GM12878 (cell line): ENCODE results near the gene ITFG1. TPM values are rescaled to one million over a fixed set of nuclear protein-coding genes. Genes with fewer than 3 reads are reported as not detected.

ENCODE experiments used
- ATAC-seq: fragments of 200-7000 bp; cut with Tn5 transposase; 3 replicates; pipeline ENCODE4 v1.9.1; 2020; ENCODE audit warnings: mild to moderate bottlenecking, moderate library complexity
- BruUV-seq: library from RNA; stranded (reverse); fragments of 400-500 nt; replicated peaks from 2 replicates; lab custom pipeline; 2021; lab: Mats Ljungman, UMichigan
- CTCF ChIA-PET: fragments of 300-600 bp; sonication (Branson Sonifier 250); formaldehyde crosslinking; extraction: SDS; loops from one replicate; lab custom pipeline; 2021; ENCODE audit warnings: inconsistent platforms; lab: Yijun Ruan, JAX
- POLR2A ChIA-PET: fragments of 350-600 bp; formaldehyde crosslinking; extraction: SDS; loops from one replicate; lab custom pipeline; 2021; ENCODE audit warnings: inconsistent platforms; lab: Charles Lee
- RAD21 ChIA-PET: fragments of 300-600 bp; sonication (Branson Sonifier 250); formaldehyde crosslinking; loops from one replicate; lab custom pipeline; 2023; ENCODE audit warnings: antibody characterized with exemption; ENCODE audit not compliant: unreplicated experiment; lab: Charles Lee
- SMC1A ChIA-PET: fragments of 300-600 bp; sonication (Branson Sonifier 250); formaldehyde crosslinking; loops from one replicate; lab custom pipeline; 2023; ENCODE audit not compliant: unreplicated experiment, uncharacterized antibody; lab: Charles Lee
- DNase-seq: peaks from one replicate; pipeline ENCODE4 v3.0.0-alpha.2; 2011; ENCODE audit warnings: low read depth, low spot score
- FAIRE-seq: peaks from 3 replicates; lab custom pipeline; 2011; peaks lifted over from hg19 to GRCh38; lab: Jason Lieb, UNC
- H2AFZ ChIP-seq: 2 replicates; pipeline ENCODE4 v1.6.0; 2011; ENCODE audit warnings: low read depth, low read length, control low read depth; ENCODE audit not compliant: control insufficient read depth
- H3K27ac ChIP-seq: 2 replicates; pipeline ENCODE4 v1.5.1; 2011; ENCODE audit warnings: control low read depth; ENCODE audit not compliant: control insufficient read depth, insufficient read depth
- H3K27me3 ChIP-seq, 2 experiments: replicated peaks in 1 of 2; 2 replicates each; pipeline versions ENCODE4 v1.6.0 to v1.6.1; 2011; ENCODE audit warnings: low read length in 1 of 2; ENCODE audit not compliant: control insufficient read depth in 2 of 2, insufficient read depth in 2 of 2
- H3K36me3 ChIP-seq, 2 experiments: 2 replicates each; pipeline ENCODE4 v1.5.1; 2011; ENCODE audit warnings: low read length in 1 of 2; ENCODE audit not compliant: control insufficient read depth in 2 of 2, insufficient read depth in 2 of 2
- H3K4me1 ChIP-seq: 2 replicates; pipeline ENCODE4 v1.6.1; 2011; ENCODE audit warnings: mild to moderate bottlenecking, low read length, moderate library complexity, mixed read lengths; ENCODE audit not compliant: control insufficient read depth, insufficient read depth
- H3K4me2 ChIP-seq: 2 replicates; pipeline ENCODE4 v1.6.0; 2011; ENCODE audit warnings: control low read depth; ENCODE audit not compliant: control insufficient read depth, insufficient read depth
- H3K4me3 ChIP-seq: fragments of 200-600 bp; sonication (generic); 2 replicates; pipeline ENCODE4 v1.5.1; 2016
- H3K79me2 ChIP-seq: 2 replicates; pipeline ENCODE4 v1.6.0; 2011; ENCODE audit warnings: low read length; ENCODE audit not compliant: control insufficient read depth, insufficient read depth
- H3K9ac ChIP-seq: 2 replicates; pipeline ENCODE4 v1.8.0; 2011; ENCODE audit warnings: low read length, control low read depth, mixed read lengths; ENCODE audit not compliant: control insufficient read depth, insufficient read depth
- H3K9me3 ChIP-seq: replicated peaks from 3 replicates; pipeline ENCODE4 v1.5.1; 2011; ENCODE audit warnings: mild to moderate bottlenecking, low read length; ENCODE audit not compliant: control insufficient read depth, insufficient read depth
- H4K20me1 ChIP-seq: 2 replicates; pipeline ENCODE4 v1.6.0; 2011; ENCODE audit not compliant: control insufficient read depth, insufficient read depth
- MYC ChIP-seq: IDR thresholded peaks from 2 replicates; pipeline ENCODE4 v1.6.1; 2011; ENCODE audit warnings: mild to moderate bottlenecking, low read length, moderate library complexity, inconsistent platforms; ENCODE audit not compliant: insufficient read depth, insufficient replicate concordance, insufficient read length, severe bottlenecking
- SRF ChIP-seq, 2 experiments: IDR thresholded peaks; 2 replicates each; pipeline ENCODE4 v1.6.1; 2011; ENCODE audit warnings: low read depth in 2 of 2, low read length in 2 of 2, mild to moderate bottlenecking in 1 of 2, moderate library complexity in 1 of 2
- ZNF687 ChIP-seq: fragments of 450-650 bp; IDR thresholded peaks from 2 replicates; pipeline ENCODE4 v1.6.1; 2017; ENCODE audit warnings: mild to moderate bottlenecking, moderate library complexity
- WGBS: methylation state at CpG from one replicate; pipeline ENCODE4 v1.1.6; 2016; ENCODE audit warnings: low lambda C conversion rate; ENCODE audit not compliant: insufficient replicate concordance, insufficient coverage; ENCODE audit errors: missing lambda C conversion rate; 5-methylcytosine and 5-hydroxymethylcytosine counted together
- in situ Hi-C: fragments of 300-500 bp; cut with MboI; formaldehyde crosslinking; loops from 9 replicates; pipeline ENCODE4 v1.14.3; 2018; ENCODE audit warnings: mixed read lengths
- intact Hi-C: fragments of 100-400 bp; cut with micrococcal nuclease; formaldehyde crosslinking; loops from one replicate; pipeline ENCODE4 v1.14.2; 2022; ENCODE audit not compliant: unreplicated experiment
- polyA plus RNA-seq, 11 experiments: library from polyadenylated mRNA; depleted of rRNA in 4 of 11; unstranded in 6 of 11; stranded (reverse) in 5 of 11; fragments of >200 nt; fragmentation: Nextera tagmentation in 4 of 11; fragmentation: Illumina TruSeq in 1 of 11; extraction: Ambion mirVana in 4 of 11; extraction: Trizol in 1 of 11; gene quantifications; 1 replicate in 1 of 11; 2 replicates in 10 of 11; pipeline versions ENCODE4 v1.2.1 to v1.2.3, GENCODE V29; 2011 to 2016; ENCODE audit warnings: inconsistent platforms in 2 of 11, missing spikeins in 2 of 11, low read depth in 1 of 11
- total RNA-seq, 4 experiments: library from RNA; depleted of rRNA in 3 of 4; stranded (reverse); fragments of >200 nt in 3 of 4; fragmentation: Illumina TruSeq in 1 of 4; extraction: Trizol in 1 of 4; gene quantifications; 2 replicates each; pipeline versions ENCODE4 v1.2.1 to v1.2.3, GENCODE V29; 2013 to 2021
- TF ChIP-seq, protein P1 (sequence below): fragments of 450-650 bp; formaldehyde crosslinking; IDR thresholded peaks from 2 replicates; pipeline ENCODE4 v1.4.0; 2022; ENCODE audit warnings: mild to moderate bottlenecking, moderate library complexity
- TF ChIP-seq, protein P2 (sequence below): IDR thresholded peaks from 2 replicates; pipeline ENCODE4 v1.6.1; 2012; ENCODE audit warnings: improper control_type of control experiment, low read depth, low read length; ENCODE audit not compliant: insufficient replicate concordance

Gene ITFG1
- total and polyA plus RNA-seq, 10 of the 15 experiments (the other 5 are each of a cell fraction or from before 2014, with no cell fraction given), result 9.3 to 56.3 (median 28.6) TPM

DNA sequence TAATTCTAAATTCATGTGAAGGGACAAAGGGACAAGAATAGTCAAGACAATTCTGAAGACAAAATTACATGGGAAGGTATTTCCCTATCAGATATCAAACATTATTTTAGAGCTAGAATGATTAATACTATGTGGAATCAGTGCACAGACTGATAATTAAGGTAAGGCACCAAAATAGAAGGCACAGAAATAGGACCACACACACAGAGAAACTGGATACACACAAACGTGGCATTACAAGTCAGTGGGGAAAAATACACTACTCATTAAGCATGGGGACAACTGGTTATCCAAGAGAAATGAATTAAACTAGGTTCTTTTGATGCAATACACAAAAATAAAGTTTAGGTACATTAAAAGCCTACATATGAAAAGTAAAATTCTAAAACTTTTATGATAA, 184.3 kb downstream of the ITFG1 start:
- ChIA-PET CTCF (no interaction called here), SMC1A (interaction anchor here (1.8 kb wide), 1 partner anchor 10 kb away, joined by 5 read pairs; no protein-coding TSS in a partner anchor), POLR2A (no interaction called here), RAD21 (no interaction called here)
- Histone ChIP-seq H3K4me3 (no peak overlapping the region), H3K4me2 (no peak overlapping the region), H3K9ac (no peak overlapping the region), H3K4me1 (no peaks in the 10 kb centered on the region), H3K9me3 (no peaks in the 10 kb centered on the region), H3K36me3 (no peaks in the 10 kb centered on the region), H4K20me1 (no peaks in the 10 kb centered on the region), H2AFZ (no peak overlapping the region), H3K27me3 (no peaks in the 10 kb centered on the region), H3K79me2 (no peaks in the 10 kb centered on the region), H3K27ac (no peak overlapping the region)
- intact Hi-C loops (no loop called here), in situ Hi-C loops (no loop called here)
- ATAC-seq, result no peak
- no peak for DNase-seq
- BruUV-seq, result no TSS peak
- 8% methylated on average over 1 of the region's 1 CpG for WGBS
- no peak for FAIRE-seq
- TF ChIP-seq, protein P1, sequence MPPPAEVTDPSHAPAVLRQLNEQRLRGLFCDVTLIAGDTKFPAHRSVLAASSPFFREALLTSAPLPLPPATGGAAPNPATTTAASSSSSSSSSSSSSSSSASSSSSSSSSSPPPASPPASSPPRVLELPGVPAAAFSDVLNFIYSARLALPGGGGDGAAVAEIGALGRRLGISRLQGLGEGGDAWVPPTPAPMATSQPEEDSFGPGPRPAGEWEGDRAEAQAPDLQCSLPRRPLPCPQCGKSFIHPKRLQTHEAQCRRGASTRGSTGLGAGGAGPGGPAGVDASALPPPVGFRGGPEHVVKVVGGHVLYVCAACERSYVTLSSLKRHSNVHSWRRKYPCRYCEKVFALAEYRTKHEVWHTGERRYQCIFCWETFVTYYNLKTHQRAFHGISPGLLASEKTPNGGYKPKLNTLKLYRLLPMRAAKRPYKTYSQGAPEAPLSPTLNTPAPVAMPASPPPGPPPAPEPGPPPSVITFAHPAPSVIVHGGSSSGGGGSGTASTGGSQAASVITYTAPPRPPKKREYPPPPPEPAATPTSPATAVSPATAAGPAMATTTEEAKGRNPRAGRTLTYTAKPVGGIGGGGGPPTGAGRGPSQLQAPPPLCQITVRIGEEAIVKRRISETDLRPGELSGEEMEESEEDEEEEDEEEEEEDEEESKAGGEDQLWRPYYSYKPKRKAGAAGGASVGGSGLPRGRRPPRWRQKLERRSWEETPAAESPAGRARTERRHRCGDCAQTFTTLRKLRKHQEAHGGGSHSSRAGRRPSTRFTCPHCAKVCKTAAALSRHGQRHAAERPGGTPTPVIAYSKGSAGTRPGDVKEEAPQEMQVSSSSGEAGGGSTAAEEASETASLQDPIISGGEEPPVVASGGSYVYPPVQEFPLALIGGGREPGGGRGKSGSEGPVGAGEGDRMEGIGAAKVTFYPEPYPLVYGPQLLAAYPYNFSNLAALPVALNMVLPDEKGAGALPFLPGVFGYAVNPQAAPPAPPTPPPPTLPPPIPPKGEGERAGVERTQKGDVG (CRISPR knock-in tag), result no peak
- no peak for TF ChIP-seq MYC
- no peak for TF ChIP-seq SRF (IDR thresholded peaks at IDR 0.05; ENCODE audit: low read depth in 2 of 2, low read length in 2 of 2)
- TF ChIP-seq, protein P2, sequence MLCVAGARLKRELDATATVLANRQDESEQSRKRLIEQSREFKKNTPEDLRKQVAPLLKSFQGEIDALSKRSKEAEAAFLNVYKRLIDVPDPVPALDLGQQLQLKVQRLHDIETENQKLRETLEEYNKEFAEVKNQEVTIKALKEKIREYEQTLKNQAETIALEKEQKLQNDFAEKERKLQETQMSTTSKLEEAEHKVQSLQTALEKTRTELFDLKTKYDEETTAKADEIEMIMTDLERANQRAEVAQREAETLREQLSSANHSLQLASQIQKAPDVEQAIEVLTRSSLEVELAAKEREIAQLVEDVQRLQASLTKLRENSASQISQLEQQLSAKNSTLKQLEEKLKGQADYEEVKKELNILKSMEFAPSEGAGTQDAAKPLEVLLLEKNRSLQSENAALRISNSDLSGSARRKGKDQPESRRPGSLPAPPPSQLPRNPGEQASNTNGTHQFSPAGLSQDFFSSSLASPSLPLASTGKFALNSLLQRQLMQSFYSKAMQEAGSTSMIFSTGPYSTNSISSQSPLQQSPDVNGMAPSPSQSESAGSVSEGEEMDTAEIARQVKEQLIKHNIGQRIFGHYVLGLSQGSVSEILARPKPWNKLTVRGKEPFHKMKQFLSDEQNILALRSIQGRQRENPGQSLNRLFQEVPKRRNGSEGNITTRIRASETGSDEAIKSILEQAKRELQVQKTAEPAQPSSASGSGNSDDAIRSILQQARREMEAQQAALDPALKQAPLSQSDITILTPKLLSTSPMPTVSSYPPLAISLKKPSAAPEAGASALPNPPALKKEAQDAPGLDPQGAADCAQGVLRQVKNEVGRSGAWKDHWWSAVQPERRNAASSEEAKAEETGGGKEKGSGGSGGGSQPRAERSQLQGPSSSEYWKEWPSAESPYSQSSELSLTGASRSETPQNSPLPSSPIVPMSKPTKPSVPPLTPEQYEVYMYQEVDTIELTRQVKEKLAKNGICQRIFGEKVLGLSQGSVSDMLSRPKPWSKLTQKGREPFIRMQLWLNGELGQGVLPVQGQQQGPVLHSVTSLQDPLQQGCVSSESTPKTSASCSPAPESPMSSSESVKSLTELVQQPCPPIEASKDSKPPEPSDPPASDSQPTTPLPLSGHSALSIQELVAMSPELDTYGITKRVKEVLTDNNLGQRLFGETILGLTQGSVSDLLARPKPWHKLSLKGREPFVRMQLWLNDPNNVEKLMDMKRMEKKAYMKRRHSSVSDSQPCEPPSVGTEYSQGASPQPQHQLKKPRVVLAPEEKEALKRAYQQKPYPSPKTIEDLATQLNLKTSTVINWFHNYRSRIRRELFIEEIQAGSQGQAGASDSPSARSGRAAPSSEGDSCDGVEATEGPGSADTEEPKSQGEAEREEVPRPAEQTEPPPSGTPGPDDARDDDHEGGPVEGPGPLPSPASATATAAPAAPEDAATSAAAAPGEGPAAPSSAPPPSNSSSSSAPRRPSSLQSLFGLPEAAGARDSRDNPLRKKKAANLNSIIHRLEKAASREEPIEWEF, result no peak
- TF ChIP-seq ZNF687, result no peak
